Erythroblast (primary cell): ENCODE data around the gene ANKRD12.

ENCODE experiments used
- DNase-seq, 2 experiments: peaks; one replicate each; lab custom pipeline; 2025; lab: John Stamatoyannopoulos, UW
- GATA1 ChIP-seq: IDR thresholded peaks from 2 replicates; pipeline ENCODE4 v1.6.1; 2011; ENCODE audit warnings: low read depth, mild to moderate bottlenecking, control low read depth, low read length, moderate library complexity
- POLR2A ChIP-seq: IDR thresholded peaks from 2 replicates; pipeline ENCODE4 v1.6.1; 2011; ENCODE audit warnings: mild to moderate bottlenecking, low read length

Gene ANKRD12

GRCh38 chr18:9172506-9173127 is 36.0 kb downstream of the ANKRD12 start:
- TF ChIP-seq POLR2A: no peak
- no peak for TF ChIP-seq GATA1
- peak; percentile 51 to 63 for DNase-seq

- no peak for DNase-seq
- no peak for TF ChIP-seq POLR2A
Observed at GRCh38 chr18:9173770-9174233, 37.2 kb downstream of the ANKRD12 start.

GRCh38 chr18:9174302-9174701 is 37.7 kb downstream of the ANKRD12 start:
- TF ChIP-seq GATA1: no peak
- no peak for DNase-seq

GRCh38 chr18:9175115-9175514 is 38.5 kb downstream of the ANKRD12 start:
- DNase-seq: no peak
- TF ChIP-seq POLR2A (no peak), GATA1 (no peak)

- TF ChIP-seq POLR2A (no peak), GATA1 (no peak)
- DNase-seq: no peak
Observed at GRCh38 chr18:9177031-9177430, 40.5 kb downstream of the ANKRD12 start.

- DNase-seq: no peak
- TF ChIP-seq POLR2A (no peak), GATA1 (no peak)
Observed at GRCh38 chr18:9177466-9177865, 40.9 kb downstream of the ANKRD12 start.

GRCh38 chr18:9178557-9178956 is 42.0 kb downstream of the ANKRD12 start:
- no peak for TF ChIP-seq POLR2A
- no peak for DNase-seq

GRCh38 chr18:9181275-9181674 is 44.7 kb downstream of the ANKRD12 start:
- DNase-seq: no peak
- TF ChIP-seq POLR2A: no peak
- TF ChIP-seq GATA1: no peak

- TF ChIP-seq POLR2A (no peak), GATA1 (no peak)
- DNase-seq: no peak
Observed at GRCh38 chr18:9182852-9183399, 46.3 kb downstream of the ANKRD12 start.

GRCh38 chr18:9184998-9185613 is 48.5 kb downstream of the ANKRD12 start:
- TF ChIP-seq POLR2A: no peak
- no peak for TF ChIP-seq GATA1
- peak; percentile 25 to 31 for DNase-seq

GRCh38 chr18:9188359-9189231 is 52.0 kb downstream of the ANKRD12 start:
- no peak for DNase-seq
- no peak for TF ChIP-seq GATA1
- TF ChIP-seq POLR2A: no peak

- TF ChIP-seq POLR2A (peak; percentile 33), GATA1 (no peak)
- peak; percentile 39 to 76 for DNase-seq
Observed at GRCh38 chr18:9189491-9189890, 52.9 kb downstream of the ANKRD12 start.

- TF ChIP-seq POLR2A: peak; percentile 50
- no peak for TF ChIP-seq GATA1
- peak; percentile 83 to 97 for DNase-seq
Observed at GRCh38 chr18:9191658-9192256, 55.2 kb downstream of the ANKRD12 start.

- no peak for TF ChIP-seq GATA1
- no peak for TF ChIP-seq POLR2A
- DNase-seq: no peak
Observed at GRCh38 chr18:9193031-9193430, 56.5 kb downstream of the ANKRD12 start.
